Measurements from ENCODE around the gene LONRF3.
"Not testable (repeated sequence)": the region's sequence is repeated elsewhere in the genome, so short reads cannot be mapped to it uniquely, and the experiment has no call there.

LONRF3 gene

DNA sequence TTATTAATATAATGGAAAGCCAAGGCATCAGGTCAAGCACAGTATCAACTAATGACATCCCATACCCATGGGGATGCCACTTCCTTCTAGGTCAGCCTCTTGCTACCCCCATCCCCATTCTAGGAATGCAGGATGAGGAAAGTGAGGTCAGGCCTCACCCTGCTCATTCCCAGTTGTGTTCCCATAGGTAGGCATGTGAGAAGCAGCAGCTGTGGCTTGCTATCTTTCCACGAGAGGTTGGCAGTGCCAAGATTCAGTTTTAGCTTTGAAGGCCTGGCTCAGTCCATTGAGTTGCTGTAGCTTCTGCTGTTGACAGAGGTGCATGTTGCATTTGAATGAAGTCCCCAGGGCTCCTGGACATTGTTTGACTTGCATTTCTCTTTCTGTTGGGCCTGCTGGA lies 15.5 kb downstream of the LONRF3 start:
- no peaks in the 10 kb centered on the region for H3K4me1 ChIP-seq (ENCODE audit: control insufficient read depth, low read depth, low read length)
- H3K36me3 ChIP-seq (ENCODE audit: control insufficient read depth, low read depth, low read length) = no peaks in the 10 kb centered on the region
- no peak overlapping the region for H3K4me3 ChIP-seq (ENCODE audit: low read length)
- no peak overlapping the region for H3K9ac ChIP-seq (ENCODE audit: low read length)
- no peak overlapping the region for H3K27ac ChIP-seq (ENCODE audit: low read length)
- no peaks in the 10 kb centered on the region for H3K27me3 ChIP-seq (ENCODE audit: control insufficient read depth, insufficient read depth, low read length)
- peaks cover 23% of the 10 kb centered on the region for H3K9me3 ChIP-seq (ENCODE audit: control insufficient read depth, low read depth, low read length)

DNA sequence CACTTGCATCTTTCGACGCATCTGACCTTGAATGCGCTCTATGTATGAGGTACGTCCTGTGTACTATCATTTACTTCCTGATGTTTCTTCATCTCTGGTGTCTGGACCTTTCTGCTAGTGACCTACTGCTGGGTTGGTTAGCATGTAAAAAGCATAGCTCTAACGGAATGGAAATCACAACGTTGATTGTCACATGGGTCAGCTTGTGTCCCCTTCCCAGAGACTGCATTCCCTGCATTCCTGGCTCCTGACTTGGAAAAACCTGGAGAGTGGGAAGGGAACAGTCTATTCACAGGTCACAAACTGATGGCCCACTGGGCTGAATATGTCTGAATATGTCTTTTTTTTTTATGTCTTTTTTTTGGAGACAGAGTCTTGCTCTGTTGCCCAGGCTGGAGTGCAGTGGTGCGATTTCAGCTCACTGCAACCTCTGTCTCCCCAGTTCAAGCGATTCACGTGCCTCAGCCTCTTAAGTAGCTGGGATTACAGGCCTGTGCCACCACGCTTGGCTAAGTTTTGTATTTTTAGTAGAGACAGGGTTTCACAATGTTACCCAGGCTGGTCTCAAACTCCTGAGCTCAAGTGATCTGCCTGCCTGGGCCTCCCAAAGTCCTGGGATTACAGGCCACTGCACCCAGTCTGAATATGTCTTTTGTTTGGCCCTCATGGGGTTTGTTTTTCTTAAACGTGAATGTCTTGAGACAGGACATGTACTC lies 16.3 kb downstream of the LONRF3 start:
- H3K27me3 ChIP-seq (ENCODE audit: control insufficient read depth, insufficient read depth, low read length) = no peaks in the 10 kb centered on the region
- peaks cover 17% of the 10 kb centered on the region for H3K9me3 ChIP-seq (ENCODE audit: control insufficient read depth, low read depth, low read length)
- no peak overlapping the region for H3K4me3 ChIP-seq (ENCODE audit: low read length)
- H3K4me1 ChIP-seq (ENCODE audit: control insufficient read depth, low read depth, low read length) = no peaks in the 10 kb centered on the region
- H3K9ac ChIP-seq (ENCODE audit: low read length) = no peak overlapping the region
- H3K36me3 ChIP-seq (ENCODE audit: control insufficient read depth, low read depth, low read length) = no peaks in the 10 kb centered on the region
- H3K27ac ChIP-seq (ENCODE audit: low read length) = no peak overlapping the region

GRCh38 chrX:118992441-118993121 lies 18.2 kb downstream of the LONRF3 start:
- not testable (repeated sequence) for H3K4me1 ChIP-seq (ENCODE audit: control insufficient read depth, low read depth, low read length); H3K4me3 ChIP-seq (ENCODE audit: low read length); H3K9ac ChIP-seq (ENCODE audit: low read length); H3K27me3 ChIP-seq (ENCODE audit: control insufficient read depth, insufficient read depth, low read length); H3K9me3 ChIP-seq (ENCODE audit: control insufficient read depth, low read depth, low read length); H3K36me3 ChIP-seq (ENCODE audit: control insufficient read depth, low read depth, low read length); H3K27ac ChIP-seq (ENCODE audit: low read length)

DNA sequence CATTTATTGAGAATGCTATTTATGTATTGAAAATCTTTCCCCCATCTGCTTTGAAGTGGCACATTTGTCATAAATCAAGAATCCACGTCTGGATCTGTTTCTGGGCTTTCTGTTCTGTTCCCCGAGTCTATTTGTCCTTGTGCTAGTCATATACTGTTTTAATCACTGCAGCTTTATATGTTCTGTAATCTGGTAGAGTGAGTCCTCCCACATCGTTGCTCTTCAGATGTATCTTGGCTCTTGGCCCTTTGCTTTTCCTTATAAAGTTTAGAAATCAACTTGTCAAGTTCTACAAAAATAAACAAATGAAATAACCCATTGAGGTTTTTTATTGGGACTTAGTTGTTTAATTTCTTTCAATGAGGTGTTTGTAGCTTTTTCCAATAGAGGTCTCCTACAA lies 29.0 kb downstream of the LONRF3 start:
- H3K27ac ChIP-seq (ENCODE audit: low read length) = no peak overlapping the region
- H3K9ac ChIP-seq (ENCODE audit: low read length) = no peak overlapping the region
- peaks cover 19% of the 10 kb centered on the region for H3K9me3 ChIP-seq (ENCODE audit: control insufficient read depth, low read depth, low read length)
- no peaks in the 10 kb centered on the region for H3K27me3 ChIP-seq (ENCODE audit: control insufficient read depth, insufficient read depth, low read length)
- H3K36me3 ChIP-seq (ENCODE audit: control insufficient read depth, low read depth, low read length) = no peaks in the 10 kb centered on the region
- H3K4me1 ChIP-seq (ENCODE audit: control insufficient read depth, low read depth, low read length) = no peaks in the 10 kb centered on the region
- H3K4me3 ChIP-seq (ENCODE audit: low read length) = no peak overlapping the region

DNA sequence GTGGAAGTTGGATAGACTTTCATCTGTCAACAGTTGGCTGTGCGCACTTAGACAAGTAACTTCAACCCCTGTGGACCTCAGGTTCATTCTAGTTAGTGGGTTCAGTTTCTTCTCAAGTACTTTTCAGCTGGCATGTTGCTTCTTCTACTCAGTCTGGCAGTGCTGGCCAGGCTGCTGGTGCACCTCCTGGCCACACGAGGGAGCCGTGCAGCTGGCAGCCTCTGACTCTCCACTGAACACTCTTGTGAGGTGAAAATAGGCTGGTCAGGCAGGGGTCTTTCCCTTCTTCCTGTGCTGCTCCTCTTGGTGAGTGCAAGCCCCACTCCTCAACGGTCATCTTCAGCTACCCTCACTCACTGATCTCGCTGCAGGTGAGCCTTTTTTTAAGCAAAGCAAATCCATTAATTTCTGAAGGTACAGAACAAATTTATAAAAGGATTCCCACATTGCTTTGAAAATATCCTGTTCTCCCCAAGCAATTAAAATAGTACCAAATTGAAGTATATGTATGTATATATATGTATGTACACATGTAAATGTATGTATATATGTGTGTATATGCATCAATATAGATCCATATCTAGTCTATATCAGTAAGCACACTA lies 30.6 kb downstream of the LONRF3 start:
- Histone ChIP-seq H3K9ac (ENCODE audit: low read length) (no peak overlapping the region), H3K4me3 (ENCODE audit: low read length) (no peak overlapping the region), H3K27me3 (ENCODE audit: control insufficient read depth, insufficient read depth, low read length) (no peaks in the 10 kb centered on the region), H3K36me3 (ENCODE audit: control insufficient read depth, low read depth, low read length) (no peaks in the 10 kb centered on the region), H3K9me3 (ENCODE audit: control insufficient read depth, low read depth, low read length) (peaks cover 22% of the 10 kb centered on the region), H3K4me1 (ENCODE audit: control insufficient read depth, low read depth, low read length) (no peaks in the 10 kb centered on the region), H3K27ac (ENCODE audit: low read length) (no peak overlapping the region)

- no peak overlapping the region for H3K9ac ChIP-seq (ENCODE audit: low read length)
- H3K27ac ChIP-seq (ENCODE audit: low read length) = no peak overlapping the region
- no peak overlapping the region for H3K4me3 ChIP-seq (ENCODE audit: low read length)
- H3K4me1 ChIP-seq (ENCODE audit: control insufficient read depth, low read depth, low read length) = no peaks in the 10 kb centered on the region
- H3K36me3 ChIP-seq (ENCODE audit: control insufficient read depth, low read depth, low read length) = no peaks in the 10 kb centered on the region
- H3K9me3 ChIP-seq (ENCODE audit: control insufficient read depth, low read depth, low read length) = peaks cover 22% of the 10 kb centered on the region
- H3K27me3 ChIP-seq (ENCODE audit: control insufficient read depth, insufficient read depth, low read length) = no peaks in the 10 kb centered on the region
These were observed 32.9 kb downstream of the LONRF3 start for GRCh38 chrX:119007189-119007770.

DNA sequence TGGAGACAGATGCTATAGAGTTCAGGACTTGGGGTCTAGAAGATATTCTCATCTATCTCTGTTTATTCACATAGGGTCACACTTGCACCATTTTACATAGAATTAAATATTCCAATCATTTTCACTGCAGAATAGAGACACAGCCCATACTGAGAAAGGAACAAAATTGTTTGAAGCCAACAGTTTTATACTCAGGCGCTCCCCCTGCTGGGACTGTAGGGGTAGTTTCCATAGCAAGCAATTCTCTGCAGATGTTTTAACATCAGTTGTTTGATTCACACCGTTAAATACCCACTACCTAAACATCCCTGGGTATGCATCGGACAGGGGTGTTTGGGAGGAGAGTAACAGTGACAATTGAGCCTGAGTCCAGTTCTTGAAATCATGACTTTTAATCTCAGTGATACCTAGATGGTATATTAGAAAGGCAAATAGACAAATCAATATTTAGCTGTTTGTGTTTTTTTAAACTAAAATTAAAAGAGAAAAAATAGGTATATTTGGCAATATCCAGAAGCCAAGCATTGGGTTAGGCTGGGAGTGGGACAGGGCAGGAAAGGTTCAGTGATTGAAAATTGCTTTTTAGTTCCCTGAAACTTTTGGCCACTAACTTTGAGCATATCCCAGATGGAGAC lies 33.8 kb downstream of the LONRF3 start:
- Histone ChIP-seq H3K9ac (ENCODE audit: low read length) (no peak overlapping the region), H3K4me1 (ENCODE audit: control insufficient read depth, low read depth, low read length) (no peaks in the 10 kb centered on the region)

GRCh38 chrX:119009071-119009470 lies 34.7 kb downstream of the LONRF3 start:
- H3K27ac ChIP-seq (ENCODE audit: low read length) = no peak overlapping the region
- H3K9me3 ChIP-seq (ENCODE audit: control insufficient read depth, low read depth, low read length) = peaks cover 22% of the 10 kb centered on the region
- no peaks in the 10 kb centered on the region for H3K36me3 ChIP-seq (ENCODE audit: control insufficient read depth, low read depth, low read length)
- H3K4me1 ChIP-seq (ENCODE audit: control insufficient read depth, low read depth, low read length) = no peaks in the 10 kb centered on the region
- no peaks in the 10 kb centered on the region for H3K27me3 ChIP-seq (ENCODE audit: control insufficient read depth, insufficient read depth, low read length)
- no peak overlapping the region for H3K9ac ChIP-seq (ENCODE audit: low read length)
- H3K4me3 ChIP-seq (ENCODE audit: low read length) = no peak overlapping the region

More for the DNA sequence above, 33.8 kb downstream of the LONRF3 start:
- peaks cover 22% of the 10 kb centered on the region for H3K9me3 ChIP-seq (ENCODE audit: control insufficient read depth, low read depth, low read length)
- no peak overlapping the region for H3K4me3 ChIP-seq (ENCODE audit: low read length)
- no peak overlapping the region for H3K27ac ChIP-seq (ENCODE audit: low read length)
- no peaks in the 10 kb centered on the region for H3K36me3 ChIP-seq (ENCODE audit: control insufficient read depth, low read depth, low read length)
- no peaks in the 10 kb centered on the region for H3K27me3 ChIP-seq (ENCODE audit: control insufficient read depth, insufficient read depth, low read length)

GRCh38 chrX:119010491-119010890 lies 36.1 kb downstream of the LONRF3 start:
- Histone ChIP-seq H3K4me1 (ENCODE audit: control insufficient read depth, low read depth, low read length) (no peaks in the 10 kb centered on the region), H3K4me3 (ENCODE audit: low read length) (no peak overlapping the region), H3K27me3 (ENCODE audit: control insufficient read depth, insufficient read depth, low read length) (no peaks in the 10 kb centered on the region), H3K36me3 (ENCODE audit: control insufficient read depth, low read depth, low read length) (no peaks in the 10 kb centered on the region), H3K9me3 (ENCODE audit: control insufficient read depth, low read depth, low read length) (peaks cover 20% of the 10 kb centered on the region), H3K9ac (ENCODE audit: low read length) (no peak overlapping the region), H3K27ac (ENCODE audit: low read length) (no peak overlapping the region)

GRCh38 chrX:119013164-119013563 lies 38.7 kb downstream of the LONRF3 start:
- no peaks in the 10 kb centered on the region for H3K36me3 ChIP-seq (ENCODE audit: control insufficient read depth, low read depth, low read length)
- H3K9me3 ChIP-seq (ENCODE audit: control insufficient read depth, low read depth, low read length) = peaks cover 19% of the 10 kb centered on the region
- no peaks in the 10 kb centered on the region for H3K4me1 ChIP-seq (ENCODE audit: control insufficient read depth, low read depth, low read length)
- H3K27me3 ChIP-seq (ENCODE audit: control insufficient read depth, insufficient read depth, low read length) = no peaks in the 10 kb centered on the region
- no peak overlapping the region for H3K9ac ChIP-seq (ENCODE audit: low read length)
- H3K4me3 ChIP-seq (ENCODE audit: low read length) = no peak overlapping the region
- H3K27ac ChIP-seq (ENCODE audit: low read length) = no peak overlapping the region

DNA sequence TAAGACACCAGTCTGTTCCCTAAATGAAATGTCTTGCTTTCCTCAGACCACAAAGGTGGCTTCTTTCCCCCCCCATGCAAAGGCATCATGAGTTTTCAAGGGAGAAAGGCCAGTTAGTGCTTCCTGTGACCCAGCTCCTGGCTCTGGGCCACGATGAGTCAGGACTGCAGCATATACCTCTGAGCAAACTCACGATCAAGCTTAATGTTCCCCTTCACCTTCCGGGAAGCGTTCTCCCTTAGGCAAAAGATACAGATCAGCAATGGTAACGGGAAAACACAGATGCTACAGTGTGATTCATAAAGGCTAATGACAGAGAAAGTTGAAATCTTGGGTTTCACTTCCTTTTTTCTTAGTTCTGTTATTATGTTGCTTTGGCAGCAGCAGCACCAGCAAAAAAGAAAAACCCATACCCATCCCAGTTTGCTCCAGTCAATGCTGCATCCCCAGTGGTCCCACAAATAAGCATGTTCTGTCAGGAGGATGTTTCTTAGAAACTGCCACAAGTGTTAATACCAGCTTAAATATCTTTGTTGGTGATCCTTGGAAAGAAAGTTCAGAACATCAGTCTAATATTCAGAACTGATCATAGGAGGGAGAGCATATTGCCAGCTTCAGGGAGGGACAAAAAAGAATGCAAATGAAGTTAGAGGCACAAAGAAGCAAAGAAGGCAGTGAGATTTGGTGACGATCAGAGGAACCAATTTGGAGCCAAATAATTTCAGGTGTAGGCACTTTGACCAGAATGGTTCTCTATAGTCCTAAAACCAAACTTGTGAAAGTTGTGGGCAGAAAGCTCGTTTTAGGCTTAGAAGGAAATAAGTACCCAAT lies 41.2 kb downstream of the LONRF3 start:
- H3K9me3 ChIP-seq (ENCODE audit: control insufficient read depth, low read depth, low read length) = peaks cover 16% of the 10 kb centered on the region
- H3K4me1 ChIP-seq (ENCODE audit: control insufficient read depth, low read depth, low read length) = no peaks in the 10 kb centered on the region
- H3K27me3 ChIP-seq (ENCODE audit: control insufficient read depth, insufficient read depth, low read length) = no peaks in the 10 kb centered on the region
- H3K36me3 ChIP-seq (ENCODE audit: control insufficient read depth, low read depth, low read length) = no peaks in the 10 kb centered on the region
- H3K9ac ChIP-seq (ENCODE audit: low read length) = no peak overlapping the region
- H3K4me3 ChIP-seq (ENCODE audit: low read length) = no peak overlapping the region
- no peak overlapping the region for H3K27ac ChIP-seq (ENCODE audit: low read length)
